Astrocyte of the cerebellum (primary cell): ENCODE results near the gene DDB1.

Source experiments
- DNase-seq: peaks from one replicate; pipeline ENCODE4 v3.0.0-alpha.2; 2011; ENCODE audit warnings: low read depth
- H3K4me3 ChIP-seq: 2 replicates; pipeline ENCODE4 v1.5.1; 2011; ENCODE audit warnings: mild to moderate bottlenecking, low read depth, low read length, moderate library complexity
- CTCF ChIP-seq: IDR thresholded peaks from 2 replicates; pipeline ENCODE4 v1.5.1; 2012; ENCODE audit warnings: low read length, low read depth, moderate library complexity, mild to moderate bottlenecking; ENCODE audit errors: missing control alignments
- in situ Hi-C: cut with HindIII; loops from 2 replicates; pipeline ENCODE4 v1.10.0; 2017; ENCODE audit warnings: low sequenced_read_pairs

DDB1 gene

GRCh38 chr11:61361741-61362541 is 29.0 kb upstream of the DDB1 start, which contains the start of the genes CYB561A3 and TMEM138:
Gene CYB561A3 (minus strand): TSS chr11:61361882. CDS start chr11:61356713, 5,169 bp downstream.
Gene TMEM138 (plus strand): TSS chr11:61362374. CDS start chr11:61364391, 2,017 bp downstream.
- DNase-seq: peak; percentile 77
- in situ Hi-C loops: loop anchor here (5.0 kb wide), 1 partner anchor 35 kb away; no protein-coding TSS in a partner anchor
- no peak for TF ChIP-seq CTCF
- H3K4me3 ChIP-seq: peak within 1 kb of the TSS; percentile 77

GRCh38 chr11:61361237-61361740 is 28.4 kb upstream of the DDB1 start:
- H3K4me3 ChIP-seq: peak overlapping the region; percentile 77
- no peak for TF ChIP-seq CTCF
- no peak for DNase-seq
- in situ Hi-C loops: loop anchor here (5.0 kb wide), 1 partner anchor 34 kb away; no protein-coding TSS in a partner anchor

- H3K4me3 ChIP-seq: no peak overlapping the region
- no peak for DNase-seq
- in situ Hi-C loops: no loop called here
- no peak for TF ChIP-seq CTCF
Observed at GRCh38 chr11:61359516-61359915, 26.6 kb upstream of the DDB1 start.

GRCh38 chr11:61358566-61358965 is 25.7 kb upstream of the DDB1 start:
- in situ Hi-C loops: no loop called here
- no peak for DNase-seq
- TF ChIP-seq CTCF: no peak
- H3K4me3 ChIP-seq: no peak overlapping the region

- in situ Hi-C loops: no loop called here
- no peak overlapping the region for H3K4me3 ChIP-seq
Observed at GRCh38 chr11:61357894-61358239, 25.0 kb upstream of the DDB1 start.

GRCh38 chr11:61357233-61357893 is 24.5 kb upstream of the DDB1 start:
- in situ Hi-C loops: no loop called here
- DNase-seq: no peak
- H3K4me3 ChIP-seq: no peak overlapping the region
- no peak for TF ChIP-seq CTCF

More at GRCh38 chr11:61357894-61358239, 25.0 kb upstream of the DDB1 start:
- TF ChIP-seq CTCF: no peak
- no peak for DNase-seq
